ENCODE results near the gene FBN3. TPM values are rescaled to one million over a fixed set of nuclear protein-coding genes. Genes with fewer than 3 reads are reported as not detected.

FBN3 gene
- total RNA-seq, 4 donors from 2014 or later, result 0.04 to 2.1 TPM; not detected in 2

DNA sequence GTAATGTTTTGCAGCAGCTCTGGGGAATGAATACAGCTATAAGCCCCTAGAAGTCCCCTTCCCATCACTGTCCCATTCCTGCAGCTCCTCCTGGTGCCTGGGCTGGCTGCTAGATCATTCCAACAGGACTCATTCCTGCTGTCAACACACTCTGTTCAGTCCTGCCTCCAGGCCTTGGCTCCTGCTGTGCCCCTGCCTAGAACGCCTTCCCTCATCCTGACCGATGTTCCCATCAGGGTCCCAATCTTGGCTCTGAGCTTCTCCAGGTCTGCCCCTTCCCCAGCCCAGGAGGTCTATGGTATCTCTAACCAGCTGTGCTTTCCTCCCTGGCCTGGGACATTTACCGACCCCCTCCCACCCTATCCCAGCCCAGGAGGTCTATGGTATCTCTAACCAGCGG, 48.1 kb downstream of the FBN3 start:
- DNase-seq (ENCODE audit: low spot score in 2 of 2), result no peak
- TF ChIP-seq POLR2A (IDR thresholded peaks at IDR 0.05) (no peak), CTCF (IDR thresholded peaks at IDR 0.05) (no peak)
- H3K4me3 ChIP-seq (ENCODE audit: low read depth, poor library complexity, severe bottlenecking), result no peak overlapping the region
- intact Hi-C loops (cut with DNase I; ENCODE audit: low total_unique reads), result no loop called here
- 94 to 97% methylated on average over 4 of the region's 4 CpGs for WGBS, 2 donors

- H3K4me3 ChIP-seq (ENCODE audit: low read depth, poor library complexity, severe bottlenecking), result no peak overlapping the region
Measured at GRCh38 chr19:8097681-8098567, 51.5 kb downstream of the FBN3 start.

GRCh38 chr19:8097198-8097597, 52.2 kb downstream of the FBN3 start:
- intact Hi-C loops (cut with DNase I; ENCODE audit: low total_unique reads), result no loop called here
- DNase-seq (ENCODE audit: low spot score in 2 of 2), result no peak
- H3K4me3 ChIP-seq (ENCODE audit: low read depth, poor library complexity, severe bottlenecking), result no peak overlapping the region
- no peak for TF ChIP-seq CTCF (IDR thresholded peaks at IDR 0.05)
- TF ChIP-seq POLR2A (IDR thresholded peaks at IDR 0.05), result no peak
- WGBS, 2 donors, result 92 to 96% methylated on average over 10 of the region's 10 CpGs

More at GRCh38 chr19:8097681-8098567, 51.5 kb downstream of the FBN3 start:
- 82% methylated on average over 5 of the region's 5 CpGs for WGBS, 2 donors
- no peak for DNase-seq (ENCODE audit: low spot score in 2 of 2)
- intact Hi-C loops (cut with DNase I; ENCODE audit: low total_unique reads), result no loop called here
- no peak for TF ChIP-seq POLR2A (IDR thresholded peaks at IDR 0.05)
- TF ChIP-seq CTCF (IDR thresholded peaks at IDR 0.05), result no peak

- DNase-seq (ENCODE audit: low spot score in 2 of 2), result no peak
- WGBS, 2 donors, result 95 to 100% methylated on average over 3 of the region's 3 CpGs
- no peak overlapping the region for H3K4me3 ChIP-seq (ENCODE audit: low read depth, poor library complexity, severe bottlenecking)
- intact Hi-C loops (cut with DNase I; ENCODE audit: low total_unique reads), result no loop called here
- TF ChIP-seq POLR2A (IDR thresholded peaks at IDR 0.05), result no peak
- no peak for TF ChIP-seq CTCF (IDR thresholded peaks at IDR 0.05)
Measured at GRCh38 chr19:8096071-8096470, 53.3 kb downstream of the FBN3 start.

DNA sequence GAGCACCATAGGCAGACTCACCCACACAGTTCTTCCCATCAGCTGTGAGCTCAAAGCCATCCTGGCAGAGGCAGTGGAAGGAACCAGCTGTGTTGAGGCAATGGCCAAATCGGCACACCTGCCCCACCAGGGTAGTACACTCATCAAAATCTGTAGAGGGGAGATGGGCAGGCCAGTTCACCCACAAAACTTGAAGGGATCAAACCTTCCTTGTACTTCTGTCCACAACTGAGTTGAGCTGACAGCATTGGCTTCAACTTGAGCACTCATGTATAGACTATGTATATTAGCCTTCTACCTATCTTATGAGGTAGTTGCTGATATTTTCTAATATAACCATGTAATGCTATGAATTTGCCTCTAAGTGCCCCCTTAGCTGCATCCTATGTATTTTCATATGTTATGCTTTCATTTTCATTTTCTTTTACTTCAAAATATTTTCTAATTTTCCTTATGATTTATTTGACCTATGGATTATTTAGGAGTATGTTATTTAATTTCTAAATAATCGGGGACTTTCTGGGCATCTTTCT, 54.0 kb downstream of the FBN3 start:
- WGBS, 2 donors, result 65 to 94% methylated on average over 2 of the region's 2 CpGs
- intact Hi-C loops (cut with DNase I; ENCODE audit: low total_unique reads), result no loop called here
- TF ChIP-seq POLR2A (IDR thresholded peaks at IDR 0.05) (no peak), CTCF (IDR thresholded peaks at IDR 0.05) (no peak)
- no peak for DNase-seq (ENCODE audit: low spot score in 2 of 2)
- H3K4me3 ChIP-seq (ENCODE audit: low read depth, poor library complexity, severe bottlenecking), result no peak overlapping the region

All from lower leg skin (tissue), 4 donors.